Measurements from ENCODE around the gene YOD1. TPM values are rescaled to one million over a fixed set of nuclear protein-coding genes. Genes with fewer than 3 reads are reported as not detected.

YOD1 gene
- total and polyA plus RNA-seq, 2 of the 13 experiments (the other 11 are each of a cell fraction or from before 2014, with no cell fraction given), result 3.4 to 9.1 TPM

DNA sequence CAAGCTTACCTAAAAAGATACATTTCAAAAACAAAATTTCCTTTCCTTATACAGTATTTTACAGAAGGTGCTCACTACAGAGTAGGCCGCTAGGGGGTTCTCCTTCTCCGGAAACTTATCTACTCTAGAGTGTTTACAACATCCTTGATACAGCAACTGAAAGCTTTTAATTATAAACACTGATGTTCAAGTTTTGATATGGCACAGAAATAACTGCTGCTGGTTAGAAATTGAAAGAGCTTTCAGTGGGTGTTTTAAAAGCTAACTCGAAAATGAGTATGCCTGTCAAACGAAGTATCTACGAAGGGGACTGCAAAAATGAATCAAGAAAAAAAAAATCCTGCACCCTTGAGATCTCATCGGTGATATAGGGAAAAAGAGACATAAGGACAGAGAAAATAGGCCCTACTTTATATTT, 1.0 kb downstream of the YOD1 start (continued):
- TF ChIP-seq EEA1 (CRISPR knock-in tag; IDR thresholded peaks at IDR 0.05; ENCODE audit: borderline replicate concordance) (no peak), ARNT2 (CRISPR knock-in tag; IDR thresholded peaks at IDR 0.05; ENCODE audit: low read depth) (no peak), SRSF1 (optimal IDR thresholded peaks at IDR 0.05; ENCODE audit: low read depth, low read length) (no peak), TOE1 (CRISPR knock-in tag; IDR thresholded peaks at IDR 0.05) (0 out of 2 replicates have a peak, but pooled peaks have one; percentile 62), MIER2 (CRISPR knock-in tag; IDR thresholded peaks at IDR 0.05) (no peak), ZNF101 (CRISPR knock-in tag; IDR thresholded peaks at IDR 0.05; ENCODE audit: borderline replicate concordance, low read depth) (no peak), STAG1 (CRISPR knock-in tag; IDR thresholded peaks at IDR 0.05) (peak; percentile 38), ZNF660 (CRISPR knock-in tag; IDR thresholded peaks at IDR 0.05; ENCODE audit: borderline replicate concordance, low read depth) (no peak), GABPA (IDR thresholded peaks at IDR 0.05; ENCODE audit: low read depth, low read length) (no peak), GABPA (CRISPR knock-in tag; IDR thresholded peaks at IDR 0.05; ENCODE audit: low read depth) (peak; percentile 22; the same call in 1 of the 2 replicates), EZH2 (conservative IDR thresholded peaks at IDR 0.05; ENCODE audit: low read depth, low read length) (no peak), ZNF772 (CRISPR knock-in tag; IDR thresholded peaks at IDR 0.05) (peak; percentile 40; the same call in 1 of the 2 replicates), ZBTB1 (CRISPR knock-in tag; IDR thresholded peaks at IDR 0.05; ENCODE audit: borderline replicate concordance) (no peak), NR2F1 (CRISPR knock-in tag; IDR thresholded peaks at IDR 0.05) (no peak)
- TF ChIP-seq, protein P1, sequence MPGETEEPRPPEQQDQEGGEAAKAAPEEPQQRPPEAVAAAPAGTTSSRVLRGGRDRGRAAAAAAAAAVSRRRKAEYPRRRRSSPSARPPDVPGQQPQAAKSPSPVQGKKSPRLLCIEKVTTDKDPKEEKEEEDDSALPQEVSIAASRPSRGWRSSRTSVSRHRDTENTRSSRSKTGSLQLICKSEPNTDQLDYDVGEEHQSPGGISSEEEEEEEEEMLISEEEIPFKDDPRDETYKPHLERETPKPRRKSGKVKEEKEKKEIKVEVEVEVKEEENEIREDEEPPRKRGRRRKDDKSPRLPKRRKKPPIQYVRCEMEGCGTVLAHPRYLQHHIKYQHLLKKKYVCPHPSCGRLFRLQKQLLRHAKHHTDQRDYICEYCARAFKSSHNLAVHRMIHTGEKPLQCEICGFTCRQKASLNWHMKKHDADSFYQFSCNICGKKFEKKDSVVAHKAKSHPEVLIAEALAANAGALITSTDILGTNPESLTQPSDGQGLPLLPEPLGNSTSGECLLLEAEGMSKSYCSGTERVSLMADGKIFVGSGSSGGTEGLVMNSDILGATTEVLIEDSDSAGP (CRISPR knock-in tag; IDR thresholded peaks at IDR 0.05; ENCODE audit: borderline replicate concordance), result no peak
- TF ChIP-seq, protein P2, sequence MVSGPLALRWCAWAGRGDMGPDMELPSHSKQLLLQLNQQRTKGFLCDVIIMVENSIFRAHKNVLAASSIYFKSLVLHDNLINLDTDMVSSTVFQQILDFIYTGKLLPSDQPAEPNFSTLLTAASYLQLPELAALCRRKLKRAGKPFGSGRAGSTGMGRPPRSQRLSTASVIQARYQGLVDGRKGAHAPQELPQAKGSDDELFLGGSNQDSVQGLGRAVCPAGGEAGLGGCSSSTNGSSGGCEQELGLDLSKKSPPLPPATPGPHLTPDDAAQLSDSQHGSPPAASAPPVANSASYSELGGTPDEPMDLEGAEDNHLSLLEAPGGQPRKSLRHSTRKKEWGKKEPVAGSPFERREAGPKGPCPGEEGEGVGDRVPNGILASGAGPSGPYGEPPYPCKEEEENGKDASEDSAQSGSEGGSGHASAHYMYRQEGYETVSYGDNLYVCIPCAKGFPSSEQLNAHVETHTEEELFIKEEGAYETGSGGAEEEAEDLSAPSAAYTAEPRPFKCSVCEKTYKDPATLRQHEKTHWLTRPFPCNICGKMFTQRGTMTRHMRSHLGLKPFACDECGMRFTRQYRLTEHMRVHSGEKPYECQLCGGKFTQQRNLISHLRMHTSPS (CRISPR knock-in tag; IDR thresholded peaks at IDR 0.05; ENCODE audit: low read depth), result no peak
